Psoas muscle (tissue), 8 donors: ENCODE data around the gene FTCD. TPM values are rescaled to one million over a fixed set of nuclear protein-coding genes. Genes with fewer than 3 reads are reported as not detected.

Experiments
- ATAC-seq, 4 donors: fragments of 200-7000 bp; cut with Tn5 transposase; one replicate each; pipeline ENCODE4 v1.9.1; 2020; ENCODE audit warnings: moderate library complexity in 3 of 4, mild to moderate bottlenecking in 2 of 4
- DNase-seq, 2 donors: peaks; one replicate each; pipeline ENCODE4 v3.0.0-alpha.2; 2020
- H3K27ac ChIP-seq: fragments of 200-600 bp; one replicate; pipeline ENCODE4 v1.8.0; 2022
- H3K27me3 ChIP-seq, 3 donors: fragments of 200-600 bp in 1 of 3; one replicate each; pipeline versions ENCODE4 v1.6.1 to v1.8.0; 2013 to 2022; ENCODE audit warnings: low read length in 2 of 3, mild to moderate bottlenecking in 2 of 3, moderate library complexity in 1 of 3; ENCODE audit not compliant: insufficient read depth in 3 of 3
- H3K36me3 ChIP-seq, 2 donors: fragments of 200-600 bp in 1 of 2; one replicate each; pipeline versions ENCODE4 v1.6.1 to v1.8.0; 2013 to 2022; ENCODE audit warnings: low read depth in 1 of 2, mild to moderate bottlenecking in 1 of 2, moderate library complexity in 1 of 2; ENCODE audit not compliant: insufficient read depth in 1 of 2
- H3K4me1 ChIP-seq: fragments of 200-600 bp; one replicate; pipeline ENCODE4 v1.8.0; 2022
- H3K4me3 ChIP-seq: fragments of 200-600 bp; one replicate; pipeline ENCODE4 v1.8.0; 2022; ENCODE audit warnings: mild to moderate bottlenecking
- H3K9me3 ChIP-seq: fragments of 200-600 bp; one replicate; pipeline ENCODE4 v1.8.0; 2022
- CTCF ChIP-seq: fragments of 200-600 bp; IDR thresholded peaks from one replicate; pipeline ENCODE4 v1.8.0; 2022; ENCODE audit warnings: antibody characterized with exemption
- WGBS, 3 donors: extraction: QIAGEN DNeasy Blood & Tissue Kit; methylation state at CpG; one replicate each; pipeline versions ENCODE4 v1.1.6 to v1.1.7; 2013; 5-methylcytosine and 5-hydroxymethylcytosine counted together
- intact Hi-C, 2 donors: fragments of 100-400 bp; cut with DNase I; formaldehyde crosslinking; loops; one replicate each; pipeline versions ENCODE4 v1.11.0 to v1.14.2; 2022
- polyA plus RNA-seq, 3 donors: library from polyadenylated mRNA; stranded (reverse); fragments of 200-250 nt; gene quantifications; one replicate each; pipeline ENCODE4 v1.2.3, GENCODE V29; 2013
- total RNA-seq, 4 donors: library from RNA; stranded (reverse); fragmentation: NEBNext Ultra II Directional in 2 of 4; extraction: Animal tissue kit (Norgen Biotek cat#: 25700) in 2 of 4; gene quantifications; one replicate each; pipeline versions ENCODE4 v1.2.1 to v1.2.4, GENCODE V29; 2021 to 2023
- donor health status: healthy with polysubstance abuse.
- donor health status: DM: no; HTN: no; CAD: no; lungs with moderate emphysema.
- donor health status: Bipolar disorder and iron deficiency.
- donor health status: healthy.
- donor health status: DM: yes; HTN: yes; CAD: no.
- donor health status: DM: no; HTN: no; CAD: no.
- donor health status: DM: no; HTN: no; CAD: no.
- donor health status: DM: yes; HTN: yes; CAD: no.

The FTCD gene
- total and polyA plus RNA-seq, 7 donors, result 0.03 to 2.0 (median 0.13) TPM; not detected in 3

- no peak overlapping the region for H3K27ac ChIP-seq
- H3K27me3 ChIP-seq, result peaks cover 0 to 15% (median 4%) of the 10 kb centered on the region in 3 donors
- TF ChIP-seq CTCF, result no peak
- no peak overlapping the region for H3K4me3 ChIP-seq
- intact Hi-C loops, result no loop called here
- 90 to 96% (median 91%) methylated on average over 2 of the region's 2 CpGs for WGBS, 3 donors
- peaks cover 9% of the 10 kb centered on the region for H3K9me3 ChIP-seq
- H3K36me3 ChIP-seq, result no peaks in the 10 kb centered on the region
- peaks cover 6% of the 10 kb centered on the region for H3K4me1 ChIP-seq
- DNase-seq (no peak), ATAC-seq (no peak)
These were observed 67.2 kb downstream of the FTCD start for GRCh38 chr21:46088189-46088588.

- ATAC-seq (no peak), DNase-seq (no peak)
- intact Hi-C loops, result no loop called here
- Histone ChIP-seq H3K9me3 (peaks cover 9% of the 10 kb centered on the region), H3K36me3 (no peaks in the 10 kb centered on the region), H3K27ac (no peak overlapping the region), H3K4me3 (no peak overlapping the region), H3K27me3 (peaks cover 0 to 21% (median 4%) of the 10 kb centered on the region in 3 donors), H3K4me1 (peaks cover 2% of the 10 kb centered on the region)
- TF ChIP-seq CTCF, result no peak
- 83 to 84% (median 84%) methylated on average over 1 of the region's 1 CpG for WGBS, 3 donors
These were observed 67.7 kb downstream of the FTCD start for GRCh38 chr21:46087641-46088040.

Other genes starting within 250 kb of the FTCD start
- 10 to 100 TPM; 36.1 to 83.0 (median 61.9) TPM for gene COL6A1, start 173.8 kb downstream of the FTCD start, total RNA-seq
- gene COL6A1, start 173.8 kb downstream of the FTCD start, polyA plus RNA-seq, result 10 to 100 TPM; 29.4 to 32.1 (median 30.4) TPM
- gene COL6A2, start 57.5 kb downstream of the FTCD start, total RNA-seq, result 100 to 1,000 TPM in 2 of 4 donors, 10 to 100 TPM in 2; 56.2 to 122 (median 90.4) TPM
- gene COL6A2, start 57.5 kb downstream of the FTCD start, polyA plus RNA-seq, result 10 to 100 TPM; 29.8 to 58.8 (median 47.1) TPM
- 1 to 10 TPM; 1.9 to 4.6 (median 3.2) TPM for gene SPATC1L, start 28.9 kb upstream of the FTCD start, total RNA-seq
- gene SPATC1L, start 28.9 kb upstream of the FTCD start, polyA plus RNA-seq, result 1 to 10 TPM; 3.7 to 6.0 (median 4.6) TPM
- gene LSS, start 73.2 kb upstream of the FTCD start, total RNA-seq, result 10 to 100 TPM; 24.8 to 31.5 (median 30.4) TPM
- 10 to 100 TPM; 10.7 to 19.3 (median 14.4) TPM for gene LSS, start 73.2 kb upstream of the FTCD start, polyA plus RNA-seq
- gene MCM3AP, start 130.0 kb upstream of the FTCD start, total RNA-seq, result 100 to 1,000 TPM in 1 of 4 donors, 10 to 100 TPM in 3; 70.4 to 102 (median 89.7) TPM
- gene MCM3AP, start 130.0 kb upstream of the FTCD start, polyA plus RNA-seq, result 100 to 1,000 TPM in 1 of 3 donors, 10 to 100 TPM in 2; 44.0 to 104 (median 49.6) TPM
- gene YBEY, start 130.8 kb upstream of the FTCD start, total RNA-seq, result 10 to 100 TPM in 1 of 4 donors, 1 to 10 TPM in 3; 4.7 to 11.0 (median 7.1) TPM
- 10 to 100 TPM; 12.2 to 18.2 (median 14.8) TPM for gene YBEY, start 130.8 kb upstream of the FTCD start, polyA plus RNA-seq
- gene C21orf58, start 168.3 kb upstream of the FTCD start, total RNA-seq, result 1 to 10 TPM in 3 of 4 donors, under 1 TPM in 1; 0.49 to 3.0 (median 1.1) TPM
- 1 to 10 TPM in 1 of 3 donors, under 1 TPM in 2; 0.38 to 2.3 (median 0.47) TPM for gene C21orf58, start 168.3 kb upstream of the FTCD start, polyA plus RNA-seq
- 100 to 1,000 TPM in 3 of 4 donors, 10 to 100 TPM in 1; 99.4 to 642 (median 295) TPM for gene PCNT, start 168.6 kb upstream of the FTCD start, total RNA-seq
- gene PCNT, start 168.6 kb upstream of the FTCD start, polyA plus RNA-seq, result 100 to 1,000 TPM; 118 to 294 (median 248) TPM